Uterus (tissue), 2 donors: ENCODE data around the gene CXCR6.

ENCODE experiments used
- POLR2A ChIP-seq, 2 donors: fragments of 450-650 bp; IDR thresholded peaks; one replicate each; pipeline ENCODE4 v1.6.1; 2016; ENCODE audit warnings: antibody characterized with exemption in 2 of 2, mild to moderate bottlenecking in 1 of 2, moderate library complexity in 1 of 2
- TF ChIP-seq, protein P1 (sequence below), 4 experiments: fragments of 200-600 bp in 2 of 4; fragments of 450-650 bp in 2 of 4; sonication (generic) in 2 of 4; IDR thresholded peaks; one replicate each; pipeline ENCODE4 v1.5.1; 2016 to 2019; ENCODE audit warnings: antibody characterized with exemption in 4 of 4, mild to moderate bottlenecking in 2 of 4, moderate library complexity in 1 of 4

DNA sequence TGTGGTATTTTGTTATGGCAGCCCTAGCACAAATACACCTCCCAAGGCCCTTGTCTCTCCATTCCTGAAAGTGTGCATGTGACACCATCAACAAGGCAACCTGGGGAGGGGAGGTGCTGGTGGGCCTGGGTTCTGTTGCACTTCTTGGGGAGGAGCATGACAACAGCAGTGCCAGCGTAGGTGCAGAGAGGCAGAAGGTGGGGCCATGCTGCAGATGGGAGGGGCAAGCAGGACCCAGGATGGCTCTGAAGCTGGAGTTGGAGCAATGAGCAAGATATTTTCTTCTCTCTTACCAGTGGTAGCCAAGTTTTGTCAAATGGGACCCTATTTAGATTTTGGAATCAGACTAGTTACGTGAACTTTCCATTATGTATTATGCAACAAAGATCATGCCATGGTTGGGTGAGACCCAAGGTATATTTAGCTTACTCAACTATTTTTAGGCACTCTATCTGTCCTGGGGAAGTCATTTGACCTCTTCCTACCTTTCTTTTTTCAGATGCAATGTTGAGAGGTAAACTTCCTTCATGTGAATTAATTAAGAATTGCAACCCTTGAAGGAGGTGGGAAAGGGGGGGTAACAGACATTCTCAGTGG is 49.0 kb downstream of the CXCR6 start:
- no peak for TF ChIP-seq POLR2A (IDR thresholded peaks at IDR 0.05)
- TF ChIP-seq, protein P1, sequence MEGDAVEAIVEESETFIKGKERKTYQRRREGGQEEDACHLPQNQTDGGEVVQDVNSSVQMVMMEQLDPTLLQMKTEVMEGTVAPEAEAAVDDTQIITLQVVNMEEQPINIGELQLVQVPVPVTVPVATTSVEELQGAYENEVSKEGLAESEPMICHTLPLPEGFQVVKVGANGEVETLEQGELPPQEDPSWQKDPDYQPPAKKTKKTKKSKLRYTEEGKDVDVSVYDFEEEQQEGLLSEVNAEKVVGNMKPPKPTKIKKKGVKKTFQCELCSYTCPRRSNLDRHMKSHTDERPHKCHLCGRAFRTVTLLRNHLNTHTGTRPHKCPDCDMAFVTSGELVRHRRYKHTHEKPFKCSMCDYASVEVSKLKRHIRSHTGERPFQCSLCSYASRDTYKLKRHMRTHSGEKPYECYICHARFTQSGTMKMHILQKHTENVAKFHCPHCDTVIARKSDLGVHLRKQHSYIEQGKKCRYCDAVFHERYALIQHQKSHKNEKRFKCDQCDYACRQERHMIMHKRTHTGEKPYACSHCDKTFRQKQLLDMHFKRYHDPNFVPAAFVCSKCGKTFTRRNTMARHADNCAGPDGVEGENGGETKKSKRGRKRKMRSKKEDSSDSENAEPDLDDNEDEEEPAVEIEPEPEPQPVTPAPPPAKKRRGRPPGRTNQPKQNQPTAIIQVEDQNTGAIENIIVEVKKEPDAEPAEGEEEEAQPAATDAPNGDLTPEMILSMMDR (IDR thresholded peaks at IDR 0.05) = no peak
